H4 (cell line): Measurements from ENCODE around the gene PPP6R3. TPM values are rescaled to one million over a fixed set of nuclear protein-coding genes. Genes with fewer than 3 reads are reported as not detected.

ENCODE experiments used
- DNase-seq: peaks from one replicate; pipeline ENCODE4 v3.0.0-alpha.2; 2015; ENCODE audit warnings: low spot score
- total RNA-seq: library from RNA; depleted of rRNA; stranded (reverse); fragments of >200 nt; shearing (Covaris generic); gene quantifications from 2 replicates; pipeline ENCODE4 v1.2.3, GENCODE V29; 2014

Gene PPP6R3
- total RNA-seq, 1 experiment from 2014 or later: 82.5 TPM

DNA sequence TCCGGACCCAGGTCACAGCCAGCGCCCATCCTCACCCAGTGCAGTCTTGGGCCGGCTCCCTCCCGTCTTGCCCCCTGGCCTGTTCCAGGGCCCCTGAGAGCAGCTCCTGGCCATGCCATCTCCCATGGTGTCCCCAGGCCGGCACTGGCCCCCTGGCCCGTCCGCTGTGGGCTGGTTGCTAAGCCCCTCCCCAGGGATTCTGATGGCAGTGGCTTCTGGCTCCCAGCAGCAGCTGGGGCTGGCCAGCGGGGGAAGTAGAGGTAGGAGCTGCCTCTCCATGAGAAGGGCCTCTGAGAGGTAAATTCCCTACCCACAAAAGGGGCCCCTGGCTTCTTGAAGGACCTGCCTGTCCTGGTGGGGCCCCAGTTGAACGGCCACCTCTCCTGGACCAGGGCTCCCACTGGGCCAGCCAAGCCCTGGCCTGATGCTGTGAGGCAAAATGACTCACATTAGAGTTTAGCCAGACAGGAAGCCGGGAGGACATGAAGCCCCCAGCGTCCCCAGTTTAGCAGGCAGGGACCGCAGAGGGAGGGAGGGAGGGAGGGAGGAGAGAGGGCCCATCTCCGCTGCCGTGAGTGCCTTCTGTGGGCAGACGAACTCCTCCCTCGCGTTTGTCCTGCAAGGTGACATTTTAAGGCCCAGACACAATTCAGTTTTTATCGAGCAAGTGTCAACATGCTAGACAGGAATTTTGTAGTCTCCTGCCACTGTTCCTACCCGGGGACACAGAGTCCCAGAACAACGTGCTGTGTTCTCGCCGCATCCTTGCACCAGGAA lies 190.8 kb downstream of the PPP6R3 start:
- DNase-seq: no peak

- no peak for DNase-seq
Observed at GRCh38 chr11:68651985-68652682, 191.6 kb downstream of the PPP6R3 start.

GRCh38 chr11:68652683-68653156 lies 192.2 kb downstream of the PPP6R3 start:
- no peak for DNase-seq

DNA sequence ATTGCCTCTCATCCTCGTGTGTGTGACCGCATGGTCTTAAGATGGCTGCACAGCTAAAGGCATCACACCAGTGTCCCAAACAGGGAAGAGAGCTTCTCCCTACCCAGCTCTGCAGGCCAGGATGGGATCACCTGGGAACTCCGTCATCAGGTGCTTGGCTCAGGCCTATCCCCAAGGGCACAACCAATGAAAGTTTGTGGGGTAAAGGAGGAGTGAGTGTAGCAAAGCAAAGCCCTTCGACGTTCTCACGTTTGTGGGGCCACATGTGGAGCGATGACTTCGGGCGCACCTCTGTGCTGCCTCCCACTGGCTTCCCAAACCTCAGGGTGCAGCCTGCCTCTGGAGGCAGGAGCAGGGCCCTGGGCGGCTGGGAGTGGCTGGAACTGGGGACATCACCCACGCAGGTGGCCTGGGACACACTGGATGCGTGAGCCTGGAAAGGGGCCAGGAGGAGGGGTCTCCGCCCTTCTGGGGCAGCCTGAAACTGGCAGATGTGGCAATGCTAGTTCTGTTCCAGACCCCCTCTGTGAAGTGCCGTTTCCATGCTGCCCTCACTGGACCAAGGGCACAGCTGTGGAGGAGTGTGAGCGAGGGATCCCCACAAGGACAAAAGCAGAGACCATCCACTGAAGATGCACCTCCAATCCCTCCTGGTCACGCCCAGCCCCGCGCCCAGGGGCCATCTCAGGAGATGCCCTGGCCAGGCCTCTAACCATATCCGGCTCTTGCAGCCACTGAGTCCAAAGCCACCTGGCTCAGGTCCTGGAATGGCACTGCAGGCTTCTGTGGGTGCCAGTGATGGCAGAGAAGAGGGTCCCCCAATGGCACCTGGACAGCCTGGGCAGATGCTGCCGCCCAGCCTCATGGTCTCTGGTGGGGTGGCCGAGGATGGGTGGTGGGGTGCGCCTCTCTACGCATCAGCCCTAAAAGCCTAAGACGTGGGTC lies 193.2 kb downstream of the PPP6R3 start:
- no peak for DNase-seq

DNA sequence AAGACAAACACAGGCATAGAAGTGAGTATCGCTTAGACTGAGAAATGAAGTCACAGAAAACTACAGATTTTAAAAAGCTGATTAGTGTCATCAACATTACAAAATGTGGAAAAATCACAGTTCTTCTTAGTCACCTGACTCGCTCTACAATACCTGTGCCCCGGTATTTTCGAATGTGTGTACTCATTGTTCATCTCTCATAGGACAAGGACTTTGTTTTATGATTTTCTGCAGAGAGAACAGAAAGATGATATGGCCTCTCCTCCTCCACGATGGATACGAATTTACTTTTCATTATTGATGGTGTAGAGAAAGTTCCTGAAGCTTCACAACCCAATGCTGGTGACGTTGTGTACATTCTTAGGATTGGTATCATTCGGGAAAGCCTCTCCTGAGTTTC lies 194.4 kb downstream of the PPP6R3 start:
- no peak for DNase-seq

DNA sequence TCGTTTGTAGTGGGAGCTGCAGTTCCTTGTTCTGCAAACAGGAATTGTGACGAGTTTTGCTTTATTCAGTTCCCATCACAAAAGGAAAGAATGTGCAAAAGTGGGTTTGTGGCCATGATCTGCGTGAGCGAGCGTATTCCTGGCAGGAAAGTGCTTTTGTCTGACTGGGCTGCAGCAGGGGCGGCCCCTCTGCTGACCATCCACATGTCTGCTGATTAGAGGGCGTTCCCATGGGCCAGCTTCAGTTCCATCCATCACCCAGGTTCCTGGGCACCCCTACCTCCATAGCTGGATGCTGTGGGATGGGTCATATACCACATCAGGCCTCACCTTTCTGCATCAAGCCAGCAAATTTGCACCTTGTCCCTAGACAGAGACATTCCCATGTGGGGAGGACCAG lies 194.9 kb downstream of the PPP6R3 start:
- DNase-seq: no peak

DNA sequence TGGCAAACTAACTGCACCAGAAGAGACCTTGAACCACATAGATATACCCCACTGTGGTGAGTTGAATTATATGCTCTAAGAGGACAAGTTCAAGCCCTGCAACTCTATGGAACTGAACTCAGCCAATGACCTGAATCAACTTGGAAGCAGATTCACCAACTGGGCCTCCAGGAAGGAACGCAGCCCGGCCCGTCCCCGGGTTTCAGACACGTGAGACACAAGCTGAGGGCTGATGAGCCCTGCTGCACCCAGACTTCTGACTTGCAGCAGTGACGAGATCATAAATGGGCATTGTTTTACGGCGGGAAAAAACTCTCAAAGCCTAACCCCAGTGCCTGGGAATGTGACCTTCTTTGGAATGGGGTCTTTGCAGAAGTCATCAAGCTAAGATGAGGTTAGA lies 195.3 kb downstream of the PPP6R3 start:
- DNase-seq: no peak

DNA sequence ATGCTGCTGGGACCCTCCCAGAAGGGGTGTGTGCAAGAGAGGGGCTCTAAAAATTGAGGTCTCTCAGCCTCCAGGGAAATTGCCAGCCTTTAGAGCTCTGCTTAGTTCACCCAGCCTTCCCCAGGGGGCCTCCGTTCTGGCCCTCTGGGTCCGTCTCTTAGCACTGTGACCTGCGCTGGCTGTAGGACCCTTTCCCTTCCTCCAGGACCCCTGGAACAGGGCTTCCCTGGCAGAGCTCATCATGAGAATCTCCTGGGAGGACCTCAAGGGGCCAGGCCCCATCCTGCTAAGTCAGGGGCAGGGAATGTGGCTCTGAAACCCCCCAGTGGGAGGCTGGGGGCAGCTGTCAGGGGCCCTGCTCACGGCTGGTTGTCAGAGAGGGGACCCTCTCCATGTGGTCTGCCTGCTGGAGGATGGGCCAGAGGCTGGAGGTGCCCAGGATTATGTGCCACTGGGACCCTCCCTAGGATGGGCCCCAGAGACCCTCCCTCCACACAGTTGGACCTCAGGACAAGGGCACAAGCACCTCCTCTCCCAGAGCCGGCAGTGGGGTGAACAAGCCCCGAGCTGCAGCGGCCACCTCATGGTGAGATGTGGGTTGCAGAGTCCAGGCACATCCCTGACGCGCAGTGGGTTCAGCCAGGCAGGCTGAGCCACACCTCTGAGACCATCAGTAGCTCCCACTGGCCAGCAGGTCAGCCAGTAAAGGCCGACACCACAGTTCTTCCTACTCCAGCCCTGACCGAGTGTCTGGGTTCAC lies 196.6 kb downstream of the PPP6R3 start:
- no peak for DNase-seq

- DNase-seq: no peak
Observed at GRCh38 chr11:68658097-68658496, 197.5 kb downstream of the PPP6R3 start.

- no peak for DNase-seq
Observed at GRCh38 chr11:68658661-68659060, 198.1 kb downstream of the PPP6R3 start.

DNA sequence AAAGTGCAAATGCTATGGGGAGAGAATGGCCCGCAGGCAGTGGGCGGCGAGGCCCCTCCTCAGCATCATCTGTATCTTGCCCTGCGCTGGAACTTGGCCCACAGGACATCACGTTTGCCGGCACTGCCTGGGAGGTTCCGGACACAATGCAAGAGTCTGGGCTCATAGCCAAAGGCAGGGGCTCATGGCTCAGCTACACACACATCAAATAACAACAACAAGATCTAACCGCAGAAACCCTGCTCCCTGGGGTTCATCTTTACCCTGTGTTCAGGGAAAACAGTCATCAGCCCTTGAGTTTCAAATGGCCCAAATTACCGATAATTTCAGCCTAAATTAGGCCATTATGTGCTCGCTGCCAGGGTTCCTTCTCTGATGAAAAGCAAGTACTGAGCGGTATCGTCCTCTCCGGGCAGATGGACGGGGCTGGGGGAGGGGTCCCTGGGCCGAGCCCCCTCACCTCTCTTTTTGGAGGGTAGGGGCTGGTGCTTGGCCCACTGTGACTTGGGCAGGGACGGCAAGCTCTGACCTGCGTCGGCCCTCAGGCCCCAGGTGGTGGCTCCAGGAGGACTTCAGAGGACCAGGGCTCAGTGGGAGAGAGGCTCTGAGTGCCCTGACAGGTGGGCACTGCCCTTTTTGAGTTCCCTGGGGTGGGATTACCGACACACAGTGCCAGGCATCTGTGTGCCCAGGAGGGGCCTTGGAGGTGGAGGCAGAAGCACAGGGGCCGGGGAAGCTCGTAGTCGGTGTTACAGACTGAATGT lies 198.8 kb downstream of the PPP6R3 start:
- DNase-seq: peak; percentile 95

DNA sequence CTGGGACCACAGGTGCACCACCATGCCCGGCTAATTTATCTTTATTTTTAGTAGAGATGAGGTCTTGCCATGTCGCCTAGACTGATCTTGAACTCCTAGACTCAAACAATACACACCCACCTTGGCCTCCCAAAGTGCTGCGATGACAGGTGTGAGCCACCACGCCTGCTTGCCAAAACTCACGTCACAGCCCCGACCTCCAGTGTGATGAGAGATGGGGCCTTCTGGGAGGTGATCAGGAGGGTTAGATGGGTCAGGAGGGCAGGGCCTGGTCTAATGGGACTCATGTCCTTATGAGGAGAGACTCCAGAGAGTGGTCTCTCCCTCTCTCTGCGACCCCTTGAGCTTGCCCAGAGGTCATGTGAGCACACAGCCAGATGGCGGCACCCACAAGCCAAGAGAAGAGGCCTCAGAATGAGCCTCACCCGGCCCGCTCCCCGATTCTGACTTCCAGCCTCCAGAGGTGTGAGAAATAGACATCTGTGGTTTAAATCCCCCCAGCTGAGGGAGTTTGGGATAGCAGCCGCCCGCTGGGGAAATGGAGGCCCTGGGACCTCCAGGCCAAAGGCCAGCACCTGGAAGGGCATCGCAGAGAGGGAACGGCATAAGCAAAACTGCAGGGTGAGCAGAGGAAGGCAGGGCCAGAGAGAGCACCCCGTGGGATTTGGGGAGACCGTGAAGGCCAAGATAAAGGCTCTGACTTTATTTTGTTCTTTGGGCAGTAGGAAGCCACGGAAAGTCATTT lies 199.7 kb downstream of the PPP6R3 start:
- no peak for DNase-seq

DNA sequence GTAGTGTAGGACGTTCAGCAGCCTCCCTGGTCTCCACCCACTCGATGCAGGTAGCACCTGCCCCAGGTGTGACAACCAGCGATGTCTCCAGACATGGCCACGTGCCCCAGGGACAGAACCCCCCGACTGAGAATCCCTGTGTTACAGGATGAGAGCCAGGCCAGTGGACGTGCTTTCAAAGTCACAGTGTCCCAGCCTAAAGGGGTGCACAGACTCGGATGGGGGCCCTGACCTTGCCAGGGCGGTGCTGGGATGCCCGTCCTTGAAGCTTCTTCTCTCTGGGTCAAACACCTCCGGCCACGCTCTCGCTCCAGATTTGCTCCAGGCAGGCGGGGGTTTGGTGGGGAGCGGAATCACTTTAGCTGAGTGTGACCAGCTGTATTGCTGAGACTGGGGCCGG lies 200.5 kb downstream of the PPP6R3 start:
- DNase-seq: no peak

GRCh38 chr11:68661697-68662603 lies 201.4 kb downstream of the PPP6R3 start:
- no peak for DNase-seq

DNA sequence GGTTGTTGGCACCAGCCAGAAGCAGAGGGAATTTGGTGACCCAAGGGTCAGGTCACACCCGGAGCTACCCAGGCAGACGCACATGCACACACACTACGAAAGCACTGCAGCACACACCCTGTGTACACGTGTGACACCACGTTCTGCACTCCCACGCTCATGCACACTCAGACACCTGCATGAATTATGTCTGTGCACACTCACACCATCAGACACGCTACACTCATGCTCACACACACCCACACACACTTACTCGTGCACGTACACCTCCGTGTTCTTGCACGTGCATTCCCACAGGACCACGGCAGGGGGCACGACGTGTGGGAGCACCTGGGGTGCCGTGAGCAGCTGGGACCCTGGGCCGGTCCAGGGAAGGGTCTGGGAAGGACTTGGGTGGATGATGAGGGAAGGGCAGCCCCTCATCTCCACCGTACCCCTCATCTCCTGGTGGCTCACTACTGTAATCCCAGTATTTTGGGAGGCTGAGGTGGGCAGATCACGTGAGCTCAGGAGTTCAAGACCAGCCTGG lies 203.0 kb downstream of the PPP6R3 start:
- no peak for DNase-seq

DNA sequence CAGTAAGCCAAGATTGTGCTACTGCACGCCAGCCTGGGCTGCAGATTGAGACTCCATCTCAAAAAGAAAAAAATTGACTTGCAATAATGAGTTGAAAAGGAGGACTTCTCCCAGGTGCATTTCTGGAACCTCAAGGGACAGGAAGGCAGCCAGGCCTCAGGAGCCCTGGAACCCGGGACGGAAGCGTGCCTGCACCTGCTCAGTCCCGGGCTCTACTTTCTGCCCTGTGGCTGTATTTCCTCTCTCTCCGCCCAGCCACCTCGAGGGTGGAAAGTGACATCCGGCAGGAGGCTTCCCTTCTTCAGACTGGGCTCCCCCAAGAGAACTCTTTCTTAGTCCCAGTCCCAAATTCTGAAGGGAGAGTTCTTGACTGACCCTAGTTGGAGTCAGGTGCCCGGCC lies 203.6 kb downstream of the PPP6R3 start:
- no peak for DNase-seq

- no peak for DNase-seq
Observed at GRCh38 chr11:68664906-68665305, 204.4 kb downstream of the PPP6R3 start.
